Adipose tissue (tissue), 3 donors: ENCODE data around the gene GGT1. TPM values are rescaled to one million over a fixed set of nuclear protein-coding genes. Genes with fewer than 3 reads are reported as not detected.

Source experiments
- polyA plus RNA-seq, 3 donors: library from polyadenylated mRNA; stranded (reverse); fragments of 200-250 nt; gene quantifications; one replicate each; pipeline ENCODE4 v1.2.3, GENCODE V29; 2013
- donor health status: healthy with polysubstance abuse.
- donor health status: Bipolar disorder and iron deficiency.
- donor health status: healthy.

The GGT1 gene
- polyA plus RNA-seq, 3 donors = 3.8 to 37.1 (median 5.4) TPM

Other genes starting within 250 kb of the GGT1 start
- 1 to 10 TPM in 2 of 3 donors, under 1 TPM in 1; 0.90 to 2.5 (median 1.1) TPM for gene ADORA2A, start 175.6 kb upstream of the GGT1 start, polyA plus RNA-seq
- under 1 TPM; 0.16 to 0.27 (median 0.22) TPM for gene UPB1, start 107.9 kb upstream of the GGT1 start, polyA plus RNA-seq
- 100 to 1,000 TPM in 1 of 3 donors, 10 to 100 TPM in 2; 48.4 to 121 (median 73.6) TPM for gene GUCD1, start 48.1 kb upstream of the GGT1 start, polyA plus RNA-seq
- gene SNRPD3, start 47.2 kb upstream of the GGT1 start, polyA plus RNA-seq = 100 to 1,000 TPM in 1 of 3 donors, 10 to 100 TPM in 2; 39.6 to 107 (median 89.5) TPM
- gene LRRC75B, start 10.1 kb upstream of the GGT1 start, polyA plus RNA-seq = 10 to 100 TPM in 2 of 3 donors, 1 to 10 TPM in 1; 5.8 to 12.5 (median 10.8) TPM
- not detected for gene PIWIL3, start 171.5 kb downstream of the GGT1 start, polyA plus RNA-seq
- gene SGSM1, start 203.0 kb downstream of the GGT1 start, polyA plus RNA-seq = under 1 TPM; 0.33 to 0.92 (median 0.45) TPM